ENCODE measurements around the gene TUT1.
"Not testable (repeated sequence)": the region's sequence is repeated elsewhere in the genome, so short reads cannot be mapped to it uniquely, and the experiment has no call there.

Gene TUT1

GRCh38 chr11:62591448-62592145, at the start of gene TUT1:
TSS of gene TUT1 (minus strand) at chr11:62591523. CDS start at chr11:62591485, 38 bp downstream.
- DNase-seq (ENCODE audit: low read depth in 2 of 3, low spot score in 1 of 3): peak; percentile 91 to 97 (median 95)

GRCh38 chr11:62632492-62632891, 41.2 kb upstream of the TUT1 start:
- no peak for DNase-seq (ENCODE audit: low read depth in 2 of 3, low spot score in 1 of 3)

- no peak for DNase-seq (ENCODE audit: low read depth in 2 of 3, low spot score in 1 of 3)
Measured at GRCh38 chr11:62627713-62628112, 36.4 kb upstream of the TUT1 start.

- DNase-seq (ENCODE audit: low read depth in 2 of 3, low spot score in 1 of 3): no peak
Measured at GRCh38 chr11:62622476-62623089, 31.3 kb upstream of the TUT1 start.

GRCh38 chr11:62621567-62622470, 30.5 kb upstream of the TUT1 start, which contains the start of gene B3GAT3:
TSS of gene B3GAT3 (minus strand) at chr11:62621986. CDS start at chr11:62621947, 39 bp downstream.
- peak; percentile 94 to 95 (median 95) for DNase-seq (ENCODE audit: low read depth in 2 of 3, low spot score in 1 of 3)

- no peak for DNase-seq (ENCODE audit: low read depth in 2 of 3, low spot score in 1 of 3)
Measured at GRCh38 chr11:62621027-62621566, 29.8 kb upstream of the TUT1 start.

GRCh38 chr11:62616957-62617356, 25.6 kb upstream of the TUT1 start:
- DNase-seq (ENCODE audit: low read depth in 2 of 3, low spot score in 1 of 3): not testable (repeated sequence)

GRCh38 chr11:62615521-62615920, 24.2 kb upstream of the TUT1 start:
- DNase-seq (ENCODE audit: low read depth in 2 of 3, low spot score in 1 of 3): no peak

- DNase-seq (ENCODE audit: low read depth in 2 of 3, low spot score in 1 of 3): peak in 1 of 3 donors; percentile 41
Measured at GRCh38 chr11:62614275-62614674, 23.0 kb upstream of the TUT1 start.

GRCh38 chr11:62613291-62613778, 22.0 kb upstream of the TUT1 start:
- DNase-seq (ENCODE audit: low read depth in 2 of 3, low spot score in 1 of 3): no peak

- DNase-seq (ENCODE audit: low read depth in 2 of 3, low spot score in 1 of 3): peak; percentile 70 to 83 (median 81)
Measured at GRCh38 chr11:62612366-62613290, 21.3 kb upstream of the TUT1 start, which contains the start of the genes EML3 and ROM1. TSS of gene EML3 (minus strand) at chr11:62612775. CDS start at chr11:62612457, 318 bp downstream. TSS of gene ROM1 (plus strand) at chr11:62613257. CDS start at chr11:62613282, 25 bp downstream.

GRCh38 chr11:62611705-62612365, 20.5 kb upstream of the TUT1 start:
- peak in 2 of 3 donors; percentile 36 to 48 for DNase-seq (ENCODE audit: low read depth in 2 of 3, low spot score in 1 of 3)

- no peak for DNase-seq (ENCODE audit: low read depth in 2 of 3, low spot score in 1 of 3)
Measured at GRCh38 chr11:62610814-62611704, 19.7 kb upstream of the TUT1 start.

GRCh38 chr11:62610403-62610802, 19.1 kb upstream of the TUT1 start:
- DNase-seq (ENCODE audit: low read depth in 2 of 3, low spot score in 1 of 3): no peak

- DNase-seq (ENCODE audit: low read depth in 2 of 3, low spot score in 1 of 3): no peak
Measured at GRCh38 chr11:62608776-62609175, 17.5 kb upstream of the TUT1 start.

GRCh38 chr11:62607714-62608113, 16.4 kb upstream of the TUT1 start:
- DNase-seq (ENCODE audit: low read depth in 2 of 3, low spot score in 1 of 3): no peak

- no peak for DNase-seq (ENCODE audit: low read depth in 2 of 3, low spot score in 1 of 3)
Measured at GRCh38 chr11:62605902-62606301, 14.6 kb upstream of the TUT1 start.

- DNase-seq (ENCODE audit: low read depth in 2 of 3, low spot score in 1 of 3): no peak
Measured at GRCh38 chr11:62605467-62605866, 14.1 kb upstream of the TUT1 start.

Data from stimulated activated CD4-positive, alpha-beta T cell treated with anti-CD3 and anti-CD28 coated beads, Interleukin-12 subunit alpha, Interleukin-12 subunit beta, amount 100 ng/mL, for 48 hours (primary cell).